ENCODE measurements around the gene ZSCAN12. TPM values are rescaled to one million over a fixed set of nuclear protein-coding genes. Genes with fewer than 3 reads are reported as not detected.
"Not testable (repeated sequence)": the region's sequence is repeated elsewhere in the genome, so short reads cannot be mapped to it uniquely, and the experiment has no call there.

Gene ZSCAN12
- total RNA-seq (1 to 10 TPM; 4.3 to 4.4 TPM), polyA plus RNA-seq (2.2 TPM)

GRCh38 chr6:28399350-28400121 is at the start of gene ZSCAN12:
TSS of gene ZSCAN12 (minus strand) at chr6:28399747. CDS start at chr6:28398405, 1,342 bp downstream.
- Mint-ChIP-seq H3K4me1 (peaks cover 43 to 55% (median 49%) of the 10 kb centered on the region in 3 donors), H3K9me3 (peaks cover 3 to 7% (median 6%) of the 10 kb centered on the region in 5 donors), H3K4me3 (peak within 1 kb of the TSS; percentile 93 to 97 (median 95)), H3K36me3 (peaks cover 6 to 43% (median 37%) of the 10 kb centered on the region in 3 donors), H3K27ac (peak within 1 kb of the TSS; percentile 53 to 97 (median 89)), H3K27me3 (peaks cover 13 to 41% of the 10 kb centered on the region in 2 donors)
- ChIA-PET CTCF (interaction anchor here (1.3 kb wide), 1 partner anchor 147 kb away, joined by 4 read pairs; the partner anchor contains the start of gene ZKSCAN4), POLR2A (interaction anchor here (1.1 to 1.3 kb wide), 2 partner anchors 263 to 275 kb away, joined by 3 to 7 read pairs; no protein-coding TSS in a partner anchor)
- Histone ChIP-seq H3K27ac (ENCODE audit: low read depth, low read length) (peak within 1 kb of the TSS; percentile 89), H3K27me3 (ENCODE audit: insufficient read depth, low read length, poor library complexity, severe bottlenecking) (no peaks in the 10 kb centered on the region), H3K9me3 (ENCODE audit: low read length) (no peaks in the 10 kb centered on the region), H3K36me3 (ENCODE audit: insufficient read depth, low read length) (no peaks in the 10 kb centered on the region), H3K4me1 (ENCODE audit: insufficient read depth, low read length) (peaks cover 38% of the 10 kb centered on the region), H3K4me3 (ENCODE audit: low read length) (peak within 1 kb of the TSS; percentile 98)
- peak; percentile 60 to 86 (median 77) for DNase-seq

GRCh38 chr6:28449056-28449455 is 49.5 kb upstream of the ZSCAN12 start:
- peaks cover 6 to 10% (median 8%) of the 10 kb centered on the region in 3 donors for H3K4me1 Mint-ChIP-seq
- POLR2A ChIA-PET = no interaction called here
- no peak overlapping the region for H3K4me3 Mint-ChIP-seq
- peaks cover 9 to 21% (median 13%) of the 10 kb centered on the region in 5 donors for H3K9me3 Mint-ChIP-seq
- Histone ChIP-seq H3K9me3 (ENCODE audit: low read length) (no peaks in the 10 kb centered on the region), H3K4me1 (ENCODE audit: insufficient read depth, low read length) (peaks cover 6% of the 10 kb centered on the region), H3K27ac (ENCODE audit: low read depth, low read length) (no peak overlapping the region), H3K36me3 (ENCODE audit: insufficient read depth, low read length) (no peaks in the 10 kb centered on the region), H3K27me3 (ENCODE audit: insufficient read depth, low read length, poor library complexity, severe bottlenecking) (no peaks in the 10 kb centered on the region), H3K4me3 (ENCODE audit: low read length) (no peak overlapping the region)
- peaks cover 32 to 81% of the 10 kb centered on the region in 2 donors for H3K27me3 Mint-ChIP-seq
- peaks cover 0 to 7% (median 2%) of the 10 kb centered on the region in 3 donors for H3K36me3 Mint-ChIP-seq
- peak in 1 of 5 donors; percentile 76 for DNase-seq
- no peak overlapping the region for H3K27ac Mint-ChIP-seq
- CTCF ChIA-PET = no interaction called here

GRCh38 chr6:28447512-28447906 is 48.0 kb upstream of the ZSCAN12 start:
- H3K27ac Mint-ChIP-seq = peak overlapping the region in 1 of 8 donors; percentile 50
- CTCF ChIA-PET, POLR2A ChIA-PET: not testable (repeated sequence)

GRCh38 chr6:28446818-28447511 is 47.4 kb upstream of the ZSCAN12 start:
- H3K27ac ChIP-seq (ENCODE audit: low read depth, low read length) = no peak overlapping the region
- Mint-ChIP-seq H3K4me3 (peak overlapping the region in 3 of 7 donors; percentile 5 to 44 (median 26)), H3K9me3 (peaks cover 16 to 38% (median 25%) of the 10 kb centered on the region in 5 donors), H3K27ac (peak overlapping the region in 1 of 8 donors; percentile 50), H3K27me3 (peaks cover 34 to 82% of the 10 kb centered on the region in 2 donors), H3K4me1 (peaks cover 21 to 25% (median 23%) of the 10 kb centered on the region in 3 donors), H3K36me3 (peaks cover 2 to 16% (median 2%) of the 10 kb centered on the region in 3 donors)
- H3K36me3 ChIP-seq (ENCODE audit: insufficient read depth, low read length) = no peaks in the 10 kb centered on the region
- H3K4me1 ChIP-seq (ENCODE audit: insufficient read depth, low read length) = peaks cover 21% of the 10 kb centered on the region
- H3K4me3 ChIP-seq (ENCODE audit: low read length) = no peak overlapping the region
- ChIA-PET POLR2A (no interaction called here), CTCF (no interaction called here)
- H3K27me3 ChIP-seq (ENCODE audit: insufficient read depth, low read length, poor library complexity, severe bottlenecking) = no peaks in the 10 kb centered on the region
- peak in 1 of 5 donors; percentile 19 for DNase-seq
- H3K9me3 ChIP-seq (ENCODE audit: low read length) = no peaks in the 10 kb centered on the region

More at GRCh38 chr6:28447512-28447906, 48.0 kb upstream of the ZSCAN12 start:
- not testable (repeated sequence) for H3K36me3 ChIP-seq (ENCODE audit: insufficient read depth, low read length); H3K27ac ChIP-seq (ENCODE audit: low read depth, low read length); H3K4me3 ChIP-seq (ENCODE audit: low read length); H3K27me3 ChIP-seq (ENCODE audit: insufficient read depth, low read length, poor library complexity, severe bottlenecking); DNase-seq; H3K9me3 ChIP-seq (ENCODE audit: low read length)
- Mint-ChIP-seq H3K9me3 (peaks cover 16 to 36% (median 25%) of the 10 kb centered on the region in 5 donors), H3K36me3 (peaks cover 2 to 16% (median 2%) of the 10 kb centered on the region in 3 donors), H3K4me3 (peak overlapping the region in 1 of 7 donors; percentile 44), H3K27me3 (peaks cover 32 to 80% of the 10 kb centered on the region in 2 donors), H3K4me1 (peaks cover 21 to 23% (median 21%) of the 10 kb centered on the region in 3 donors)
- H3K4me1 ChIP-seq (ENCODE audit: insufficient read depth, low read length) = peaks cover 19% of the 10 kb centered on the region

- H3K9me3 ChIP-seq (ENCODE audit: low read length); H3K27ac ChIP-seq (ENCODE audit: low read depth, low read length); H3K4me3 ChIP-seq (ENCODE audit: low read length); POLR2A ChIA-PET; H3K27me3 ChIP-seq (ENCODE audit: insufficient read depth, low read length, poor library complexity, severe bottlenecking); DNase-seq; H3K36me3 ChIP-seq (ENCODE audit: insufficient read depth, low read length): not testable (repeated sequence)
- peaks cover 21% of the 10 kb centered on the region for H3K4me1 ChIP-seq (ENCODE audit: insufficient read depth, low read length)
- Mint-ChIP-seq H3K27ac (peak overlapping the region in 2 of 8 donors; percentile 22 to 61), H3K9me3 (peaks cover 16 to 38% (median 25%) of the 10 kb centered on the region in 5 donors), H3K36me3 (peaks cover 2 to 16% (median 2%) of the 10 kb centered on the region in 3 donors), H3K4me1 (peaks cover 21 to 25% (median 23%) of the 10 kb centered on the region in 3 donors), H3K27me3 (peaks cover 24 to 61% of the 10 kb centered on the region in 2 donors), H3K4me3 (peak overlapping the region in 1 of 7 donors; percentile 72)
- CTCF ChIA-PET = interaction anchor here (1.5 kb wide), 1 partner anchor 89 kb away, joined by 3 read pairs; no protein-coding TSS in a partner anchor
These were observed 45.2 kb upstream of the ZSCAN12 start for GRCh38 chr6:28444759-28445158.

- Mint-ChIP-seq H3K4me1 (peaks cover 21 to 25% (median 23%) of the 10 kb centered on the region in 3 donors), H3K4me3 (peak within 1 kb of the TSS; percentile 74 to 96 (median 91)), H3K27ac (peak within 1 kb of the TSS in 7 of 8 donors; percentile 79 to 97 (median 91)), H3K9me3 (peaks cover 16 to 38% (median 25%) of the 10 kb centered on the region in 5 donors), H3K36me3 (peaks cover 2 to 17% (median 2%) of the 10 kb centered on the region in 3 donors), H3K27me3 (peaks cover 28 to 56% of the 10 kb centered on the region in 2 donors)
- H3K4me1 ChIP-seq (ENCODE audit: insufficient read depth, low read length) = peaks cover 15% of the 10 kb centered on the region
- H3K36me3 ChIP-seq (ENCODE audit: insufficient read depth, low read length) = no peaks in the 10 kb centered on the region
- no peaks in the 10 kb centered on the region for H3K27me3 ChIP-seq (ENCODE audit: insufficient read depth, low read length, poor library complexity, severe bottlenecking)
- CTCF ChIA-PET = no interaction called here
- H3K27ac ChIP-seq (ENCODE audit: low read depth, low read length) = no peak within 1 kb of the TSS
- DNase-seq = peak; percentile 64 to 92 (median 83)
- no peaks in the 10 kb centered on the region for H3K9me3 ChIP-seq (ENCODE audit: low read length)
- H3K4me3 ChIP-seq (ENCODE audit: low read length) = peak within 1 kb of the TSS; percentile 53
- POLR2A ChIA-PET = no interaction called here
These were observed 43.7 kb upstream of the ZSCAN12 start, which contains the start of gene ZSCAN23 for GRCh38 chr6:28443112-28443773. TSS of gene ZSCAN23 (minus strand) at chr6:28443491. CDS start at chr6:28436266, 7,225 bp downstream.

- Mint-ChIP-seq H3K4me1 (peaks cover 21 to 25% (median 23%) of the 10 kb centered on the region in 3 donors), H3K36me3 (peaks cover 2 to 17% (median 2%) of the 10 kb centered on the region in 3 donors), H3K4me3 (peak overlapping the region; percentile 74 to 96 (median 91)), H3K9me3 (peaks cover 16 to 38% (median 25%) of the 10 kb centered on the region in 5 donors), H3K27me3 (peaks cover 27 to 50% of the 10 kb centered on the region in 2 donors), H3K27ac (peak overlapping the region in 3 of 8 donors; percentile 94 to 97 (median 97))
- Histone ChIP-seq H3K9me3 (ENCODE audit: low read length) (no peaks in the 10 kb centered on the region), H3K27ac (ENCODE audit: low read depth, low read length) (no peak overlapping the region), H3K4me3 (ENCODE audit: low read length) (peak overlapping the region; percentile 53), H3K36me3 (ENCODE audit: insufficient read depth, low read length) (no peaks in the 10 kb centered on the region), H3K27me3 (ENCODE audit: insufficient read depth, low read length, poor library complexity, severe bottlenecking) (no peaks in the 10 kb centered on the region), H3K4me1 (ENCODE audit: insufficient read depth, low read length) (peaks cover 15% of the 10 kb centered on the region)
- ChIA-PET CTCF (no interaction called here), POLR2A (no interaction called here)
- DNase-seq = no peak
These were observed 43.0 kb upstream of the ZSCAN12 start for GRCh38 chr6:28442586-28442985.

Measured in CD8-positive, alpha-beta memory T cell (primary cell).